Suppressor macrophage (primary cell): Measurements from ENCODE around the gene L1TD1.
"Not testable (repeated sequence)": the region's sequence is repeated elsewhere in the genome, so short reads cannot be mapped to it uniquely, and the experiment has no call there.

ENCODE experiments used
- DNase-seq, 4 experiments: peaks; one replicate each; pipeline ENCODE4 v3.0.0-alpha.2; 2020 to 2022

Gene L1TD1

DNA sequence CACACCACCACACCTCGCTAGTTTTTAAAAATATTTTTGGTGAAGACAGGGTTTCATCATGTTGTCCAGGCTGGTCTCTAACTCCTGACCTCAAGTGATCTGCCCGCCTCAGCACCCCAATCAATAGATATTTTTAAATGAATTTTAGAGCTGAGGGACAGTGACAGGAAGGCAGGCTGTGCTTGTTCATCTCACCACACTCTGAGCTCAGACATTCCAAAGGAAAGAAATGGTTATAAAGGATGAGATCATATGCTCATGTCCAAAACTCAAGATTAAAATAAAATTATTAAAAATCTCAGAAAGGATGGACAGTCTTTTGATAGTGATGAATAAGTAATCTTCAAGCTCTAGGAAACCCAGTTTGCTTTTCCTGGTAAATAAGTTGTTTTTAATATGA is 40.9 kb downstream of the L1TD1 start:
- DNase-seq, result no peak

- DNase-seq, result no peak
Observed at GRCh38 chr1:62237361-62237760, 42.7 kb downstream of the L1TD1 start.

DNA sequence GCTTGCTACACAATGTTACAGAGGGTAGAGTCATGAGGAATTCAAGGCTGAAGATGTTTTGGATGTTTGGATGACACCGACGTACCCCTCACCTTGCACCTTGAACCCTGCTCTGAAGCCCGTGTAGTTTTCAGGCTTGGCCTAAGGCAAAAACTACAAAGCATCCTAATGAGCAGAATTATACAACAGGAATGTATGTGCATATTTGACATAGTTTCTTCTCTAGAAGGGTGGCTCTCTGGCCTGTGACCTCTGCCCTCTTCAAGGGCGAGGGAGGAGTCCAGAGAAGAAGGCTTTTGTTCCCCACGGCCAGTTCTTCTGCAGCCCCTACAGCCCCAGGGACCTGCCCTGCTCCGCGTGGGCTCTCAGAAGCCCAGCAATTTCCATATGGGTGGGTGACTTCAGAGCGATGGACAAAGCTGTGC is 43.3 kb downstream of the L1TD1 start:
- no peak for DNase-seq

GRCh38 chr1:62238507-62238906 is 43.9 kb downstream of the L1TD1 start:
- no peak for DNase-seq

DNA sequence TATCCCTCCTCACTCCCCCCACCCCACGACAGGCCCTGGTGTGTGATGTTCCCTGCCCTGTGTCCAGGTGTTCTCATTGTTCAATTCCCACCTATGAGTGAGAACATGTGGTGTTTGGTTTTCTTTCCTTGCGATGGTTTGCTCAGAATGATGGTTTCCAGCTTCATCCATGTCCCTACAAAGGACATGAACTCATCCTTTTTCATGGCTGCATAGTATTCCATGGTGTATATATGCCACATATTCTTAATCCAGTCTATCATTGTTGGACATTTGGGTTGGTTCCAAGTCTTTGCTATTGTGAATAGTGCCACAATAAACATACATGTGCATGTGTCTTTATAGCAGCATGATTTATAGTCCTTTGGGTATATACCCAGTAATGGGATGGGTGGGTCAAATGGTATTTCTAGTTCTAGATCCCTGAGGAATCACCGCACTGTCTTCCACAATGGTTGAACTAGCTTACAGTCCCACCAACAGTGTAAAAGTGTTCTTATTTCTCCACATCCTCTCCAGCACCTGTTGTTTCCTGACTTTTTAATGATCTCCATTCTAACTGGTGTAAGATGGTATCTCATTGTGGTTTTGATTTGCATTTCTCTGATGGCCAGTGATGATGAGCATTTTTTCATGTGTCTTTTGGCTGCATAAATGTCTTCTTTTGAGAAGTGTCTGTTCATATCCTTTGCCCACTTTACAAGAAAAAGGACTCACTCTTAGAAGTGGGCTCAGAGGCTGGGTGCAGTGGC is 45.2 kb downstream of the L1TD1 start:
- not testable (repeated sequence) for DNase-seq

DNA sequence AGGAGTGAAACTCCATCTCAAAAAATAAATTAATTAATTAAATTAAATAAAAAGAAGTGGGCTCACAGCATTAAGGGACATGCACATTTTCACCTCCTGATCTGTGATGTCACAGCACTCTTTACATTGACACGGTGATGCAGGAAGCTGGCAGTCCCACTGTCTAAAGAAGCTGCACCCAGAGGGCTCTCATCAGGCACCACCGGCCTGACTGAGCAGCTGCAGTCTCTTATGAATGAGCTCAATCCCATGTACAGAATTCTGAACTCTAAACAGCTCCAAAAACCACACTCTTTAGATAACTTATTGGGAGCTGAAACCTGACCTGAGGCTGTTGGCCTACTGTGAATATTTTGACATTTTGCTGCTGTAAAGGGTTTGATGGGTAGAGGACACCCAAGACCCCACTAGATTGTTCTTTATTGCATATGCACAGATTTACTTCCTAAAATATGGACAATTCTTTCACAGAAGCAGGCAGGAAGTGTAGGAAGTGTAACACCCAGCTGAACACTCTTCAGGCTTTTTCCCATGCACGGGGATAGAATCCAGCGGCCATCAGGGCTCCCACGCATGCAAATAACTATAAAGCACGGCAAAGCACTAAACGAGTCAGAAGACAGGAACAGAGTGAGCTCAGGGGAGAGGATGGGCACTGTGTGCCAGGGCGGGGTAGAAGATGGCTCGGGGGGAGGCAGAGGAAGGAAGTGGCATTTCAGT is 46.2 kb downstream of the L1TD1 start:
- no peak for DNase-seq

DNA sequence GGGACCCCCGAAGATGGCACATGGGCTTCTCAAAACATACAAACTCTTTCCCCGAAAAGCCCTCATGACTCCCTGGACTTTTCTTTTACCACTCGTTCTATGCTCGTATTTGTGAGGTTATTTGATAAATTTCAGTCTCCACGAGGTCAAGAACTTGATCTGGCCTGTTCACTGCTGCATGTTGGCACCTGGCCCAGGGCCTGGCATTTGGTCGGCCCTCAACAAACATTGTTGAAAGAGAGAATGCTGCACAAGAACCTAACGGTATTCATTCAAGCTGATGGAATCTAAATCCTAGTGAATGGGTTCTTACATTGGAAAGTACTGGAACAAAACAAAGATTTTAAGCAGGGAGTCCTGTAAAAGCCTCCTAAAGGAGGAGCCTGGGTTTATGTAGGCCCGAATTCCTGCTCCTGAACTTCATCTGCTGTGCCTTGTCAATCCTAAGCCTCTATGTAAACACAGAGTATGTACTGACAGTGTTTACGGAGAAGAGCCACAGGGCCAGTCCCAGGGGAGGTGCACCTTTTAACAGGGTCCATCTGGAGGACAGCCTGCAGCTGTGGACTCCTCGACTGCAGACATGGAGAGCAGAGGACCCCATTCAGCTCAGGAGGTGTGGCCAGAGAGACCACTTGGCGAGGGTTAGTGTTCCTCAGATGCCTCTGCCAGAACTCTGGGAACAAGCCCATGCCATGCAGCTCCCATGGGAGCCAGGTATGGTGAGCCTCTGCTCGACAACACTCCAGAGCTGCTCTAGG is 46.9 kb downstream of the L1TD1 start:
- no peak for DNase-seq

GRCh38 chr1:62244380-62244779 is 49.7 kb downstream of the L1TD1 start:
- DNase-seq, result not testable (repeated sequence)

GRCh38 chr1:62245201-62245600 is 50.6 kb downstream of the L1TD1 start:
- DNase-seq, result no peak

GRCh38 chr1:62247391-62248168 is 52.9 kb downstream of the L1TD1 start:
- DNase-seq, result no peak

DNA sequence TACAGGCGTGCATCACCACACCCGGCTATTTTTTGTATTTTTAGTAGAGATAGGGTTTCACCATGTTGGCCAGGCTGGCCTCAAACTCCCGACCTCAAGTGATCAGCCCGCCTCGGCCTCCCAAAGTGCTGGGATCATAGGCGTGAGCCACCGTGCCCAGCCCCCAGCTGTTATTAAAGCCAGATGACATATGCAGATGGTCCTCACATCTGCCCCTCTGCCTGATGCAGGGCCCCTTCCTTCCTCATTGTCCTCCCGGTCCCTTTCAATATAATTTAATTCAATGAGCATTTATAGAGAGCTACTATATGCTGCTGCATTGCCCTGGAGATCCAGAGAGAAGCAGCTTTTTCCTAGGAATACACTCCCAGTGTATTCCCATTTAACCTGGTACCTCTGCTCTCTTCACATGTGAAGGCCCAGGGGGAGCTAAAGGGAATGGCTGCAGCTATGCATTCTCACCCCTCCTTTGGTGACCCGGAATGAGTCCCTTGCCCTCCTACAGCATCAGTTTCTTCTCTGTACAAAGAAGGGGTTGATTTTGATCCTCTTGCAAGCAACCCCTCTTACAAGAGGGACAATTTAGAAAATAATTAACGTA is 55.6 kb downstream of the L1TD1 start:
- DNase-seq, result no peak

GRCh38 chr1:62259551-62259950 is 64.9 kb downstream of the L1TD1 start:
- no peak for DNase-seq

DNA sequence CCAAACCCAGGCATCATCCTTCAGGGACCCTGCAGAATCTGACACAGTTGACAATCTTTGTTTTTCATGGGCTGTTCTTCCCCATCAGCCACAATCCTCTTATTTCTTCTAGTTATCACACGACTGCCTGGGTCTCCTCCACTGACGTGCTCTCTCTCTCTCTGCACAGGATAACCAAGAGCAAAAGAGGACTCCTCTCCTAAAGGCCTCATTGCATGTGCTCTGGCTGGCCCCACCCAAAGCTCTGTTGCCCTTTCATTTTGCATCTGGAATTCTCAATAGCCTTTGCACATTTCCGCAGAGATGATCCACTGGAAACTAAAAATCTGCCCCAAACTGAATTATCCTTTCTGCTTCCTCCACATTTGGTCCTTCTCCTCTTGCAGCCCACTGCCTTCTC is 66.0 kb downstream of the L1TD1 start:
- no peak for DNase-seq
